HG02623 (cell line): Measurements from ENCODE around the gene FBXO31.

Experiments used
- ATAC-seq: cut with Tn5 transposase; IDR thresholded peaks from one replicate; pipeline ENCODE4 v1.9.1; 2021; ENCODE audit warnings: moderate library complexity; ENCODE audit not compliant: unreplicated experiment

FBXO31 gene

DNA sequence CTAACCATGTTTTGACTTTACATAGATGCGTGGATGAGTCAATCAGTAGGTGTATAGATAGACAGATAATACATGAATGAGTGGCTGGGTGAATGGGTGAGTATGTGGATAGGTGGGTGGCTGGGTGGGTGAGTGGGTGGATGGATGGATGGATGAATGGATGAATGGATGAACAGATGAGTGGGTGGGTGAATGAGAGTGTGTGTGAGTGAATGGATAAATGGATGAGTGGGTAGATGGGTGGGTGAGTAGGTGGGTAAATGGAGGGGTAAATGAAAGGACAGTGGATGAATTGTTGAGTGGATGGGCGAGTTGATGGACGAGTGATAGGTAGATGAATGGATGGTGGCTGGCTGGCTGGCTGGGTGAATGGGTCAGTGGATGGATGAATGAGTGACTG lies 89.6 kb downstream of the FBXO31 start:
- ATAC-seq: no peak

DNA sequence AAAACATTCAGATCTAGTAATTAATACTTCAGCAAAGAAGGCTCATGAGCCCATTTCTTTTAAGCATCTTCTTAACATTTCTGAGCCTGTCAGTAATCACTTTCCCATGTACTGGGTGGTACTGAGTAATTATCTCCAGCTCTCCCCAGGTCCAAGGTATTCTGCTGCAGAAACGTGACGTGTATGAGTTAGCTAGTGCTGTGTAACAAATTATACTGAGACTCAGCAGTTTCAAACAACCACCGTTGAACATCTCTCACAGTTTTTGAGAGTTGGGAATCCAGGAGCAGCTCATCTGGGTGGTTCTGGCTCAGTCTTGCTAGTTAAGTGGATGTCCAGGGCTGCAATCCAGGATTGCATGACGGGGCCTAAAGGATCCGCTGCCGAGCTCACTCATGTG lies 91.6 kb downstream of the FBXO31 start:
- ATAC-seq: no peak

DNA sequence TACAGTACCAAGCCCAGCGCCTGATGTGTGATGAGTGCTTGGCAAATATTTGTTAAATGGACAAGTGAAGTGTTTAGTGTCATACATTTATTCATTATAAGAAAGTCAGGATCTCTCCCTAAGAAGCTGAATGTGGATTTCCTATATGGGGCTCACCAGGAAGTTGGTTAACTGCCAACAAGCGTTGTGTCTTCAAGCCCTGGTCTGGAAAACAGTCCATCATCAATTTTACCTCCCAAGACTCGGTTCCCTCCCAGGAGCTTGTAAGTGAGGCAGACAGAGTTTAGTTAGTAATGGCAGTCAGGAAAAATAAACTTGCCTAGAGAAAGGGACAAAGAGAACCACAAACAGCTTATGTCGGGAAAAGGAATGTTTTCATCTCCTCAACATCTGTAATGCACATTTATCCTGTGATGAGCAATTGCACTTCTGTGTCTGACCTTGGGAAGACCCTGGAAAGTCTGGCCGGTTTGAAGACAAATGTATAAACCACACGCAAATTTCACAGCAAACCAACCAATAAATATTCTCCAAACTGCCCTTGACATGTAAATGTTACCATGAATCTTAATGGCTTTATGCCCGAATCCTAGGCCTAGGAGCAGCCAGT lies 94.7 kb downstream of the FBXO31 start:
- no peak for ATAC-seq

DNA sequence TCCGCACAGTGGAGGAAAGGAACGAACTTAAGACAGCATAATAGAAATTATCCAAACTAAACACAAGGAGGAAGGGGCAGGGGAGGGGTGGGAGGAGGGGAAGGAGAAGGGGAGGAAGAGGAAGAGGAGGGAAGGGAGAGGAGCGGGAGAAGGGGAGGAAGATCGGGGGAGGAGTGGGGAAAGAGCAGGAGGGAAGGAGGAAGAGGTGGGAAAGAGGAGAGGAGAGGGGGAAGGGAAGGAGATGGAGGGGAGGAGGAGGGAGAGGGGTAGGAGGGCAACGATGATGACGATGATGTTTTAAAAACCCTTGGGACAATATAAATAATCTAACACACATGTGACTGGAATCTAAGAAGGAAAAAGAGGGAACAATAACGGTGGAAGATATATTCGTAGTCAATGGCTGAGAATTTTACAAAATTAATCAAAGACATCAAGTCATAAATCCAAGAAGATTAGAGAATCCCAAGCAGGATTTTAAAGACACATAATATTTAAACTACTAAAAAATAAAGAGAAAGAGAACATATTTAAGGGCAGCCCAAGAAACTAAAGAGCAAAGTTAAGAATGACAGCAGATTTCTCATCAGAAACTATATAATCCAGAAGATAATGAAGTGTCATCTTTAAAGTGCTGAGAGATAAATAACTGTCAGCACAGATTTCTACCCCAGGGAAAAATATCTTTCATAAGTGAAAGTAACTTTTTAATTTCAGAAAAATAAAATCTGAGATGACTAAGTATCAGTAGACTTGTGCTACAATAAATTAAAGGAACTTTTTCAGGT lies 96.5 kb downstream of the FBXO31 start:
- ATAC-seq: no peak

DNA sequence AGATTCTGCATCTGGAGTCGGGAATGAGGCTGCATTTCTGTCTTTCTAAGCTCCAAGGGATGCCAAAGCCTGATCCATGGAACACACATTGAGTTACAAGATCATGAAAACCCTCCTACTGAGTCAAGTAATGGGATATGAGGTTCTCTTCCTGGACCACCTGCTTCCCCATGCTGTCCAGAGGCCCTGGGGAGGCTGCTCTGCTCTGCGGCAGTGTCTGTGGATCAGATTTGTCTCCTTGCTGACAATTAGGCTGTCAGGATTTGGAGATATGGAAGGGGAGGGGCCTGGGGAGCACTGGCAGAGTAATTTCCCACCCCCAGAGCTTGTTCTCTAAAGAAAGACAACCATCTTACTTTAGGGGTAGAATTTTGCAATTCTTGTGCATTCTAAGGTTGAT lies 99.4 kb downstream of the FBXO31 start:
- ATAC-seq: no peak

DNA sequence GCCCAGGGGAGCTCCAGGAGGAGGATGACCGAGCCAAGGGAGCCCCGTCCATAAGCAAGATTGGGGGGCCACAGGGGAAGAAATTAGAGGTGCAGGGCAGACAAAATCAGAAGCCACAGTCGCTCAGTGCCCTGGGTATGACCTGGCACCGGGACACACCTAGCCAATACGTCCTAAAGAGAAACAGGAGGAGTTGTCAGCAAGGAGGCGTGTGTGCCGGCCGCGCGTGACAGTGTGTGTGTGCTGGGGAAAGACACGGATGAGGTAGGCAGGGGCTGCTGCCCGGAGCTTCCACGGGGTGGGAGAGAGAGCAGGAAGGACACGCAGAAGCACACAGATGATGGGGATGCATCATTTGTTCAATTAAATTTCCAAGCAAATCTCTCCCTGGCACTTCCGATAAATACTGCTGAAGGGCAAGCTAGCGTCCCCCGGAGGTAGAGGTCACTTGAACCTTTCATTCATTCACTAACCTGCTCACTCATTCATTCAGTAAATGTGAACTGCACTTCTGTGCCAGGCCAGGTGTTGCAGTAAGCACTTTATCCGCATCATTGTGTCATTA lies 104.4 kb downstream of the FBXO31 start:
- no peak for ATAC-seq

DNA sequence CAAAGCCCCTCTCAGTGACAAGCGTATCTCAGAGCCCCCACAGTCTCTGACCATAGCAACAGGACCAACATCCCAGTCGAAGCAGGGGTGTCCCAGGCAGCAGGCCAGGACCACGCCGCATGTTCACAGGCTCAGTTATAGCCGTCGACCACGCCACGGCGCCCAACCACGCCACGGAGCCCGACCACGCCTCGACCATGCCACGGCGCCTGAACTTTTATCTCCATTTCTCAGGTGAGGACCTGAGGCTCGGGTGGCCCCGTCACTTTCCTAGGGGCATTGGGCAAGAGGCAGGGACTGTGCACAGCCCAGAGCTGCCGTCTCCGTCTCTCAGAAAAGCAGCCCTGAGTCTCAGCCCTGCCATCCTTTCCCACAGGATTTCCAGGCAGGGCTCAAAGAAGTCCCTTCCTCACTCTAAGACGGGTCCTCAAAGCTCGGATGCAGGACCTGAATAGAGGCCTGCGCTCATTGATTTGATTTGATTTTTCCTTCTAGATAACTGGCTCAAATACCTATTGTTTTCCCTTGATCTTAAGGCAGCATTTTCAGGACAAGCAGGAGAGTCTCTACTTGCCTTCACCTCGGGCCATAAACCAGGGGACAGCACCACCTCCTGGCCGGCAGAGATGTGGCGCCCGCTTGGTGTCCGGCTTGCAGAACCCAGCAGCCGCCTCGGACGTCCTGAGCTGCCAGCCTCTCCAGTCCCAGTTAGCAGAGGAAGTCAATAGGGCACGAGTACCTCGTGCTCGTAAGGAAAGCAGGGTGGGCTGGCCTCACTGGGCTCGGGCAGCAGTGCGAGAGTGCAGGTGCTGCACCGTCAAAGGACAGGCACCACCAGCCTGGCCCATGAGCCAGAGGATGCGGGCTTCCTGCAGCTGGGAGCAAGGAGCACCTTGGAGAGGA lies 105.1 kb downstream of the FBXO31 start:
- no peak for ATAC-seq
